ENCODE results near the gene TRIML1. TPM values are rescaled to one million over a fixed set of nuclear protein-coding genes. Genes with fewer than 3 reads are reported as not detected.

Gene TRIML1
- total RNA-seq, 1 experiment from 2014 or later = not detected

DNA sequence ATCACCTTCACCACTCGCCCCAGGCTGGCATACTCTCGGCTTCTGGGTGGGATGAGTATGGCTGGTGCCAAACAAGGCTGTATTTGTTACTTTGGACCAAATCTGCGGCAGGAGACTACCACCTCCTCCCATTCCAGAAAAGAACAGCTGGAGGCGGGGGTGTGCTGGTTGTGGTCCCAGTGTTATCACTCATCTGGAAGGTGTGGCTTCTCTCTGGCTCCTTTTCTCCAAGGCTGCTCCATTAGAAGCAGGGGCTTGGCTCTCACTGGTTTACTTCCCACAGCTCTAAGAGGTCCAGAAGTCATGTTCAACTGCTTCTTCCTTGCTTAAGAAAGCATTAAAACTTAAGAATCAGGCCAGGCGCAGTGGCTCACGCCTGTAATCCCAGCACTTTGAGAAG is 27.3 kb upstream of the TRIML1 start:
- intact Hi-C loops (cut with micrococcal nuclease) = no loop called here
- no TSS peak for BruUV-seq (replicated peaks)
- Histone ChIP-seq H3K27me3 (ENCODE audit: insufficient read depth, low read length) (no peaks in the 10 kb centered on the region), H3K9me2 (ENCODE audit: insufficient read depth) (no peaks in the 10 kb centered on the region), H3K4me2 (ENCODE audit: low read length) (peak overlapping the region; percentile 78), H3K79me2 (ENCODE audit: insufficient read depth, low read length) (0 out of 2 replicates have a peak, but pooled peaks cover 5% of the 10 kb centered on the region), H3K4me3 (replicated peaks in 1 of 2; ENCODE audit: low read depth in 1 of 2, low read length in 2 of 2) (peak overlapping the region in 1 of 2 experiments; percentile 23; a peak in 1 of 4 replicates), H3K9me3 (ENCODE audit: control insufficient read depth in 1 of 2, insufficient read depth in 1 of 2, low read depth in 1 of 2, low read length in 2 of 2) (no peaks in the 10 kb centered on the region), H3K9ac (ENCODE audit: low read length) (no peak overlapping the region), H3K36me3 (ENCODE audit: control insufficient read depth in 1 of 2, insufficient read depth in 2 of 2, low read length in 2 of 2) (no peaks in the 10 kb centered on the region), H3K27ac (ENCODE audit: low read depth, low read length) (peak overlapping the region; percentile 75), H4K20me1 (ENCODE audit: insufficient read depth) (no peaks in the 10 kb centered on the region), H2AFZ (ENCODE audit: low read depth, low read length, poor library complexity, severe bottlenecking) (peak overlapping the region; percentile 87), H3K4me1 (ENCODE audit: control insufficient read depth in 1 of 2, insufficient read depth in 2 of 2, low read length in 2 of 2) (peaks cover 37 to 53% of the 10 kb centered on the region in 2 experiments)
- POLR2A ChIA-PET = no interaction called here
- ATAC-seq (no peak), DNase-seq (ENCODE audit: low read depth, low spot score) (no peak)
- no peak for TF ChIP-seq SIN3A (IDR thresholded peaks at IDR 0.05; ENCODE audit: low read depth)
- no peak for TF ChIP-seq EZH2 (IDR thresholded peaks at IDR 0.05)
- no peak for TF ChIP-seq TCF7L2 (IDR thresholded peaks at IDR 0.05; ENCODE audit: borderline replicate concordance, extremely low read depth, insufficient read depth, insufficient read length)
- TF ChIP-seq EZH2phosphoT487 (IDR thresholded peaks at IDR 0.05; ENCODE audit: borderline replicate concordance) = no peak
- TF ChIP-seq POLR2A (IDR thresholded peaks at IDR 0.05; ENCODE audit: borderline replicate concordance, extremely low read depth, insufficient read depth, insufficient read length) = no peak
- TF ChIP-seq JUND (IDR thresholded peaks at IDR 0.05) = no peak
- TF ChIP-seq SP1 (IDR thresholded peaks at IDR 0.05; ENCODE audit: low read depth) = no peak
- TF ChIP-seq, protein P1, sequence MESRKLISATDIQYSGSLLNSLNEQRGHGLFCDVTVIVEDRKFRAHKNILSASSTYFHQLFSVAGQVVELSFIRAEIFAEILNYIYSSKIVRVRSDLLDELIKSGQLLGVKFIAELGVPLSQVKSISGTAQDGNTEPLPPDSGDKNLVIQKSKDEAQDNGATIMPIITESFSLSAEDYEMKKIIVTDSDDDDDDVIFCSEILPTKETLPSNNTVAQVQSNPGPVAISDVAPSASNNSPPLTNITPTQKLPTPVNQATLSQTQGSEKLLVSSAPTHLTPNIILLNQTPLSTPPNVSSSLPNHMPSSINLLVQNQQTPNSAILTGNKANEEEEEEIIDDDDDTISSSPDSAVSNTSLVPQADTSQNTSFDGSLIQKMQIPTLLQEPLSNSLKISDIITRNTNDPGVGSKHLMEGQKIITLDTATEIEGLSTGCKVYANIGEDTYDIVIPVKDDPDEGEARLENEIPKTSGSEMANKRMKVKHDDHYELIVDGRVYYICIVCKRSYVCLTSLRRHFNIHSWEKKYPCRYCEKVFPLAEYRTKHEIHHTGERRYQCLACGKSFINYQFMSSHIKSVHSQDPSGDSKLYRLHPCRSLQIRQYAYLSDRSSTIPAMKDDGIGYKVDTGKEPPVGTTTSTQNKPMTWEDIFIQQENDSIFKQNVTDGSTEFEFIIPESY (IDR thresholded peaks at IDR 0.05; ENCODE audit: extremely low read depth, insufficient replicate concordance, low read length) = no peak
- TF ChIP-seq ZNF274 (IDR thresholded peaks at IDR 0.05; ENCODE audit: low read depth, low read length) = no peak
- TF ChIP-seq, protein P2, sequence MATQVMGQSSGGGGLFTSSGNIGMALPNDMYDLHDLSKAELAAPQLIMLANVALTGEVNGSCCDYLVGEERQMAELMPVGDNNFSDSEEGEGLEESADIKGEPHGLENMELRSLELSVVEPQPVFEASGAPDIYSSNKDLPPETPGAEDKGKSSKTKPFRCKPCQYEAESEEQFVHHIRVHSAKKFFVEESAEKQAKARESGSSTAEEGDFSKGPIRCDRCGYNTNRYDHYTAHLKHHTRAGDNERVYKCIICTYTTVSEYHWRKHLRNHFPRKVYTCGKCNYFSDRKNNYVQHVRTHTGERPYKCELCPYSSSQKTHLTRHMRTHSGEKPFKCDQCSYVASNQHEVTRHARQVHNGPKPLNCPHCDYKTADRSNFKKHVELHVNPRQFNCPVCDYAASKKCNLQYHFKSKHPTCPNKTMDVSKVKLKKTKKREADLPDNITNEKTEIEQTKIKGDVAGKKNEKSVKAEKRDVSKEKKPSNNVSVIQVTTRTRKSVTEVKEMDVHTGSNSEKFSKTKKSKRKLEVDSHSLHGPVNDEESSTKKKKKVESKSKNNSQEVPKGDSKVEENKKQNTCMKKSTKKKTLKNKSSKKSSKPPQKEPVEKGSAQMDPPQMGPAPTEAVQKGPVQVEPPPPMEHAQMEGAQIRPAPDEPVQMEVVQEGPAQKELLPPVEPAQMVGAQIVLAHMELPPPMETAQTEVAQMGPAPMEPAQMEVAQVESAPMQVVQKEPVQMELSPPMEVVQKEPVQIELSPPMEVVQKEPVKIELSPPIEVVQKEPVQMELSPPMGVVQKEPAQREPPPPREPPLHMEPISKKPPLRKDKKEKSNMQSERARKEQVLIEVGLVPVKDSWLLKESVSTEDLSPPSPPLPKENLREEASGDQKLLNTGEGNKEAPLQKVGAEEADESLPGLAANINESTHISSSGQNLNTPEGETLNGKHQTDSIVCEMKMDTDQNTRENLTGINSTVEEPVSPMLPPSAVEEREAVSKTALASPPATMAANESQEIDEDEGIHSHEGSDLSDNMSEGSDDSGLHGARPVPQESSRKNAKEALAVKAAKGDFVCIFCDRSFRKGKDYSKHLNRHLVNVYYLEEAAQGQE (IDR thresholded peaks at IDR 0.05; ENCODE audit: low read depth) = no peak
- no peak for TF ChIP-seq RAD21 (IDR thresholded peaks at IDR 0.05; ENCODE audit: low read depth)
- RAD21 ChIA-PET (ENCODE audit: low non-redundant PET in 1 of 2, low total read pairs in 2 of 2, uncharacterized antibody in 2 of 2, unreplicated experiment in 2 of 2) = no interaction called here
- CTCF ChIA-PET = no interaction called here

Measured in HCT116 (cell line).